Kidney epithelial cell (primary cell): ENCODE data around the gene POMZP3. TPM values are rescaled to one million over a fixed set of nuclear protein-coding genes. Genes with fewer than 3 reads are reported as not detected.
"Not testable (repeated sequence)": the region's sequence is repeated elsewhere in the genome, so short reads cannot be mapped to it uniquely, and the experiment has no call there.

ENCODE experiments used
- DNase-seq: peaks from one replicate; pipeline ENCODE4 v3.0.0-alpha.2; 2010; ENCODE audit warnings: low read depth
- H3K27me3 ChIP-seq: 2 replicates; pipeline ENCODE4 v1.6.0; 2011; ENCODE audit warnings: low read length; ENCODE audit not compliant: control insufficient read depth, insufficient read depth
- H3K36me3 ChIP-seq: 2 replicates; pipeline ENCODE4 v1.5.1; 2011; ENCODE audit warnings: low read length; ENCODE audit not compliant: control insufficient read depth, insufficient read depth
- H3K4me3 ChIP-seq: 2 replicates; pipeline ENCODE4 v1.5.1; 2011; ENCODE audit warnings: low read depth, mild to moderate bottlenecking, control low read depth, low read length
- total RNA-seq: library from RNA; depleted of rRNA; stranded (reverse); fragments of >200 nt; gene quantifications from 2 replicates; pipeline ENCODE4 v1.2.3, GENCODE V29; 2015
- TF ChIP-seq, protein P1 (sequence below): IDR thresholded peaks from 2 replicates; pipeline ENCODE4 v1.5.1; 2011; ENCODE audit warnings: mild to moderate bottlenecking, moderate library complexity, low read length, control low read depth, inconsistent platforms; ENCODE audit not compliant: insufficient read depth, poor library complexity, severe bottlenecking

The POMZP3 gene
- 0.79 and 2.2 TPM in 2 replicates for total RNA-seq

DNA sequence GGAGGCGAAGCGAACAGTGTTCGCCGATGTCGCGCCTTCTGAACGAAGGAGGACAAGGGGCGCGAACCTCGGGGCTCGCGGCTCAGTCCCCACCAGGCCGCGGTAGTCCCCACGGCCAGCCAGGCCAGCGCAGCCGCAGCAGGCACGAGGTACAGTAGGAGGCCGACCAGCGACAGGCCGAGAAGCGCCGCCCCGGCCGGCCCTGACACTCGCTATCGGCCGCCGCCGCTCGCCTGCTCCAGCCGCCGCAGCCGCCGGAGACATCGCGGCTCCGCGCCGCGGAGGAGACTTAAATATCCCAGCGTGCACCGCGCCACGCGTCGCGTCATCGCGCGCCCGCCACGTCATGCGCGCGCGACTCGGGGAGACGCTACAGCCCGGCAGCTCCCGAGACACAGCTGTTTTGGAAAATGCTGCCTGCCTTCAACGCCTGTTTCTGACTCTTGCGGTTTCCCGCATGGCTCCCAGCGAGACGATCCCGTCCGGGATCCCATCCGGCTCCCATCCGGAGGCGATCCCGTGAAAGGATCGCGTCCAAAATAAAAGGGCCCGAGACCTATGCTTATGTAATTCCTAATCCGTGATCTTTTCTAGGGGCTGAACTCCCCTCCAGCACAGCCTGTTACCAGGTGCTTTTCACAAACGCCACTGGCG lies at the start of gene POMZP3:
Gene POMZP3, minus strand, starts transcription at position 291 of the 654 bp plus-strand sequence. CDS start 1,215 bp downstream, outside the sequence.
- H3K36me3 ChIP-seq, H3K27me3 ChIP-seq, DNase-seq: not testable (repeated sequence)
- H3K4me3 ChIP-seq = peak within 1 kb of the TSS; percentile 58

DNA sequence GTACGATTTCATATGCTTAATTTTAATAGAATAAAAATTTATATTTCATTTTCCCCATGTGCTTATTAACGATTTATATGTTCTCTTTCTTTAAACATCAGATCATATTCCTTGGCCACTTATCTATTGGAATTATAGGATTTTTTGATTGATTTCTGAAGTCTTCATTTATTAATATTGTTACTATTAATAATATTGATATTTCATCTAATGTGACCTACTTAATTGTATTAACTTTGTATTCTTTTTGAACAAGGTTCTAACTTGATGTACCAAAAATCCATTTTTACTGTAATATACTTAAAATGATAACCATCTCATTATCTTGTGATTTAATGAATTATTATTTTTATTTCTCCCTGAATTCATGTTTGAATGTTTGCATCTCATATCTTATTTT lies 48.7 kb upstream of the POMZP3 start:
- H3K4me3 ChIP-seq, H3K27me3 ChIP-seq, DNase-seq, H3K36me3 ChIP-seq: not testable (repeated sequence)

DNA sequence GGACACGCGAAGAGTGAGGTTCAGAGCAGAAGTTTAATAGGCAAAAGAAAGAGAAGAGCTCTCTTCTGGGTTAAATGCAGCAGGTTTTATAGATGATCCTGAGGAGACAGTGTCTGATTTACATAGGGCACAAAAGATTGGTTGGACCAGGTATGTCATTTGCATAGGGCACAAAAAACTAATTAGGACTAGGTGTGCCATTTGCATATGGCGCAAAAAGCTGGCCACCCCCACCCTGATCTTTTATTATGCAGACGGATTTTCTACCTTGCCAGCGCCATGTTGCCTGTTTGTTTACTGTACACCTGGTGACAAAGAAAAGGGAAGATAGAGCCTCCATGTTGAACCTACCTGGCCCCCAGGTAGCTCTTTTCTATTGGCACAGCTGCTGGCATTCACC lies 46.3 kb upstream of the POMZP3 start:
- not testable (repeated sequence) for H3K4me3 ChIP-seq, H3K27me3 ChIP-seq, H3K36me3 ChIP-seq, DNase-seq

DNA sequence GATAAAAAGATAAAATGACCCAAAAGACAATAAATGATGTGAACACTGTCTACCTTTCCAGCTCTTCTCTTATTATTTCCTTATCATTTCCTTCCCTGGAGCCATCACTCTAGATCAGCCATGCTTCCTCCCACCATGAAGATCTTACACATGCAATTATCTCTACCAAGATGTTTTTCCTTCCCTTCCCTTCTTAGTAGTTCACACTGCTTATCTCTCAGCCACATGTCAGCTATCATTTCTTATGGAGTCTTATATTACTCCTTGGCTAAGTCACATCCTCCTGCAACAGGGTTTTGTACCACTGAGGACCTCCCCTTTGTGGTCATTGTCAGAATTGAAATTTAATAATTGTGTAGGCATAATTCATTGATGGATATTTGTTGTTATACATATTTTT lies 32.1 kb upstream of the POMZP3 start:
- not testable (repeated sequence) for H3K27me3 ChIP-seq, DNase-seq, H3K36me3 ChIP-seq, H3K4me3 ChIP-seq

DNA sequence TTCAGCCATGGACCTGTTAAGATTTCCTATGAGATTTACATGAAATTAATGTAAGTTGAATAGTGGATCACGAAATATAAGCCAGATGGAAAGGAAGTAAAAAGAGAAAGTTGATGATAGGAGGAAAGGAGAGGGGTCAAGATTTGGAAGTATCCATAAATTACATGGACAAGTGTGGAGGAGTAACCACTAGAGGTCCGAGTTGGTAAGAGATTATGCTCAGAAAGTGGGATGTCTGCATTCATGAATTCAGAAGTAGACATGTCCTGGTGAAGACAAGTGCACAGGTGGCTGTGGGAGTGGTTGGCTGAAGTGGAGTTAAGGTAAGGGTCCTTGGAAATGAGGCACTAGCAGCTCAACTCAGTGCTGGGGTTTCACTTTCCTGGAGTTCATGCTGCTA lies 29.3 kb upstream of the POMZP3 start:
- not testable (repeated sequence) for DNase-seq, H3K4me3 ChIP-seq, H3K36me3 ChIP-seq, H3K27me3 ChIP-seq

DNA sequence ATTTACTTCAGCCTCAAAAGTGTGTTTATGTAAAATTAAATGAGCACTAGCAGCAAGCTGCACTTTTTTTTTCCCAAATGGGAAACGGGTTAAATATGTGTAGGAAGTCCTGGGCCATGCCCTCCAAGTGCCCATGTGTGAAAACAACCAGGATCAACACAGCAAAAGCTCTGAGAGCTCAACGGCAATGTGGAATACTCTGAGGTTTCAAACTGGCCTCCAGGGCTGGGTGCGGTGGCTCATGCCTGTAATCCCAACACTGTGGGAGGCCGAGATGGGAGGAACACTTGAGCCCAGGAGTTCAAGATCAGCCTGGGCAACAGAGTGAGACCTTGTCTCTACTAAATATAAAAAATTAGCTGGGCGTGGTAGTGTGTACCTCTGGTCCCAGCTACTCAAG lies 15.5 kb upstream of the POMZP3 start:
- not testable (repeated sequence) for H3K4me3 ChIP-seq, DNase-seq, H3K27me3 ChIP-seq, H3K36me3 ChIP-seq

DNA sequence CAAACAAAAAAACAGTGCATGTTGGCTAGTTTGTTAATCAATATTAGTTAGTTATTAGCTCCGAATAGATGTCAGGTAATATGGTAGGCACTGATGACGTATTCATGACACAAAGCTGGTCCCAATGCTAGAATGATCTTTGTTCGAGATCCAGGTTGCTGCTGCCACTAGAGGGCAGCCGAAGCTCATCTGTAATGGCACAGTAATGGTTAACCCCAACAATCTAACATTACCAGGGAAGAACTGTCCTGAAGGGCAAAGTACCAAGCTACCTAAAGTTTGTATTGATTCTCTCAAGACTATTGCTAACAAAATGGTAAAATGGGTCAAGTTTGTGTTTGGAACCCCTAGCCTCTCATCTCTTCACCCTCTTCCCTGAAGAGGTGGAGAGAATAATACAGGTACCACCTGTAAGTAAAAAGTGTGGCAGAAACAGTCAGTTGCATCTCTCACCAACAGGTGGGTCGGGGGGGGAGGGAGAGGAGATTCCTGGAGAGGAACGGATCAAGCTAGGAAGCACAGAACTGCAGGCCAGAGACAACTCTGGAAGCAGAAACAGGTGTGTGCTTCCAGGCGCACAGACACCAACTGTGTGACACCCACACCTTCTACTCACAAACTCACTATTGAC lies 10.1 kb upstream of the POMZP3 start:
- TF ChIP-seq, protein P1, sequence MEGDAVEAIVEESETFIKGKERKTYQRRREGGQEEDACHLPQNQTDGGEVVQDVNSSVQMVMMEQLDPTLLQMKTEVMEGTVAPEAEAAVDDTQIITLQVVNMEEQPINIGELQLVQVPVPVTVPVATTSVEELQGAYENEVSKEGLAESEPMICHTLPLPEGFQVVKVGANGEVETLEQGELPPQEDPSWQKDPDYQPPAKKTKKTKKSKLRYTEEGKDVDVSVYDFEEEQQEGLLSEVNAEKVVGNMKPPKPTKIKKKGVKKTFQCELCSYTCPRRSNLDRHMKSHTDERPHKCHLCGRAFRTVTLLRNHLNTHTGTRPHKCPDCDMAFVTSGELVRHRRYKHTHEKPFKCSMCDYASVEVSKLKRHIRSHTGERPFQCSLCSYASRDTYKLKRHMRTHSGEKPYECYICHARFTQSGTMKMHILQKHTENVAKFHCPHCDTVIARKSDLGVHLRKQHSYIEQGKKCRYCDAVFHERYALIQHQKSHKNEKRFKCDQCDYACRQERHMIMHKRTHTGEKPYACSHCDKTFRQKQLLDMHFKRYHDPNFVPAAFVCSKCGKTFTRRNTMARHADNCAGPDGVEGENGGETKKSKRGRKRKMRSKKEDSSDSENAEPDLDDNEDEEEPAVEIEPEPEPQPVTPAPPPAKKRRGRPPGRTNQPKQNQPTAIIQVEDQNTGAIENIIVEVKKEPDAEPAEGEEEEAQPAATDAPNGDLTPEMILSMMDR = peak; percentile 27
- H3K4me3 ChIP-seq, H3K36me3 ChIP-seq, DNase-seq, H3K27me3 ChIP-seq: not testable (repeated sequence)

DNA sequence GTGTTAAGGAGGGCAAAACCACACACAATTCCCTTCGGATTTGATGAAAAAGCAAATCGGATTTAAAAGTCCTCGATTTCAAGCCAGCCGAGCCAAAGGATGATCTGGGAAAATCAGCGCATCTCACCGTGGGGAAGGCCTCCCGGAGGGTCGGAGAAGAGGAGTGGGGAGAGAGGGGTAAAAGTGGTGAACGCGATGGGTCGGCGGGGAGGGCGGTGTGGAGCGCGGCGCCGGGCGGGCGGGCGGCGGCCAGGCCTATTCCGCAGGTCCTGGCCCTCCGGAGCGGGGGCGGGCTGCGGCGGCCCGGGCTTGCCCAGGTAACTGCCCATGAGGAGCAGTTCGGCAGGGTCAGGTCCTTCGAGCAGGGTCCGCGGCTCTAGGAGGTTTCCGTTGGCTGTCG lies 498 bp downstream of the POMZP3 start:
- not testable (repeated sequence) for DNase-seq, H3K27me3 ChIP-seq
- H3K4me3 ChIP-seq = peak overlapping the region; percentile 58

DNA sequence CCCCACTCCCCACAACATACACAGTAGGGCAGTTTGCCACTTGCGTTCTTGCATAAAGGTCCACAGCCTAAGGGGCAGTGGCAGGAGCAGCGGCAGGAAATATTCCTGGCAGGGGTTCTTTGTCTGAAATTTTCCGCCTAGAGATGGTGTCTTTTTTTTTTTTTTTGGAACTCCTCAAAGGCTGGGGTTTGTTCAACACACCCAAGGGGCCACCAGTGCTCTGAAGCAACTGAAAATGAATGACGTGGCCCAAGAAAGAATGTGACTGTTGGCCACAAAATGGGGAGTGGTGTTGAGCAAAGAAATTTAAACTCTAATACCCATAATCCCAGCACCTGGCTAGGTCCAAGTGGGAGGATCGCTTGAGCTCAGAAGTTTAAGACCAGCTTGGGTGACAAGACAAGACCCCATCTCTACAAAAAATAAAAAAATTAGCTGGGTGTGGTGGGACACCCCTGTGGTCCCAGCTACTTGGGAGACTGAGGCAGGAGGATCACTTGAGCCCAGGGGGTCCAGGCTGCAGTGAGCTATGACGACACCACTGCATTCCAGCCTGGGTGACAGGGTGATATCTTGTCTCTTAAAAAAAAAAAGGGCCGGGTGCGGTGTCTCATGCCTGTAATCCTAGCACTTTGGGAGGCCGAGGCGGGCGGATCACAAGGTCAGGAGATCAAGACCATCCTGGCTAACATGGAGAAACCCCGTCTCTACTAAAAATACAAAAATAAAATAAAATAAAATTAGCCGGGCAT lies 7.5 kb downstream of the POMZP3 start:
- not testable (repeated sequence) for H3K36me3 ChIP-seq, DNase-seq, H3K4me3 ChIP-seq

More for the DNA sequence above, 498 bp downstream of the POMZP3 start:
- not testable (repeated sequence) for H3K36me3 ChIP-seq

DNA sequence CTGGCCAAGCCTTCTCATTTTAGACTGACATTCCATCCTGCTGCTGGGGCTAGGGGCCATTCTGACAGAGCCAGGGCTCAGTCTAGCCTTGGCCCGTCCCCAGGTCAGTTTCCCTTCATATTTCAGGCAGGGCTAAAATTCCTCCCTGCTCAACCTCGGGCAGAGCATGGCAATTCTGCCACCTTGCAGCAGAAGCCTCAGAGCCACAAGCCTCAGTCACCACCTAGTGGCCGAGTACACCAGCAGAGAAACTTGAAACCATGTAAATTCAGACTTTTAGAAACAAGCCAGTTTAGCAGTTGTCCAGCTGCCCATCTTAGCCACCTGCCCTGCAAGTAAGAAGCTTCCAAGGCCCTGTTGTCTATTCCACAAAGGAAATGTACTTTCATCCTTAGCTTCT lies 13.3 kb downstream of the POMZP3 start:
- not testable (repeated sequence) for H3K36me3 ChIP-seq, H3K27me3 ChIP-seq, DNase-seq, H3K4me3 ChIP-seq

More for the DNA sequence above, 7.5 kb downstream of the POMZP3 start:
- not testable (repeated sequence) for H3K27me3 ChIP-seq

DNA sequence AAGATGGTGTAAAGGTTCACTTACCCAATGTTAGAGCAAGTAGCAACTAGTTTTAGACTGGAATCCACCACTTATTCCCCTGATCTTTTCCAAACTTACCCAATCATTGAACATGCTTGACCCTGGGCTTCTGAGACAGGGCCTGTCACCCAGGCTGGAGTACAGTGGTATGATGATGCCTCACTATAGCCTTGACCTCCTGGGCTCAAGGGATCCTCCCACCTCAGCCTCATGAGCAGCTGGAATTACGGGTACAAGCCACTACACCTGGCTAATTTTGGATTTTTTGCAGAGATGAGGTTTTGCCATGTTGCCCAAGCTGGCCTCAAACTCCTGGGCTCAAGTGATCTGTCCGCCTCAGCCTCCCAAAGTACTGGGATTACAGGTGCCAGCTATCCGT lies 14.8 kb downstream of the POMZP3 start:
- not testable (repeated sequence) for H3K4me3 ChIP-seq, H3K27me3 ChIP-seq, H3K36me3 ChIP-seq, DNase-seq

DNA sequence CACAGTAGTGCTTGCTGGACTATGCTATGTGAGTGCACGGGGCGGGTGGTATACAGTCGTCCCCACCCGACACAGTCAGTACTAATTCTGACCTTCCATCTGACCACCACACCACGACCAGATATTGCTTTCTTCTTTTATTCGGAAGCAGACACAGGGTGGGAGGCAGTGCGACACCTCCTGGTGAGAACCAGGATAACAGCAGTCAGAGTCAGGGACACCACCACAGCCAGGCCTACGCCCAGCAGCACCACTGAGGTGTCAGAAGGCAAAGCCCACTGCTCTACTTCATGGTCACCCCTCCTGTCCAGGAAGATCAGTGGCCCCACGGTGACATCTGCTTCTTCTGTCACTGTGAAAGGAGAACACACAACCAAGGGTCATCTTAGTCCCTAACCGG lies 17.2 kb downstream of the POMZP3 start:
- H3K4me3 ChIP-seq, H3K27me3 ChIP-seq, DNase-seq, H3K36me3 ChIP-seq: not testable (repeated sequence)

DNA sequence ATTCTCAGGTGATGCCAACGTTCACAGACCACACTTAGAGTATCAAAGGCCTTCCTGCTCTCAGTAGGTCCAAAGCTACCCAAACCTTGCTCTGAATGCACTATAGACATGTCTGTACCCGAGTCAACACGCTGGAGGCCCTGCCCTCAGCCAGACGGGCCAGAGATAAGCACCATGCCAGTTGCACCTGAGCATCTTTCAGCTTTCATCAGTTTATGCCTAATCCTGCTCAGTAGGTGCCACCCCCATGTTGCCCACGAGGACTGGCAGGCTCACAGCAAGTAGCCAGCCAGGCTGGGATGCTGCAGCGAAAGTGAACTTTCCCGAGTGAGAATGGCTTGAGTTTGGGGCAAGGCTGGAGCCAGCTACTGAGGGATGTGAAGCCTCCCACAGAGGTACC lies 18.6 kb downstream of the POMZP3 start:
- not testable (repeated sequence) for H3K4me3 ChIP-seq, H3K27me3 ChIP-seq, H3K36me3 ChIP-seq, DNase-seq

DNA sequence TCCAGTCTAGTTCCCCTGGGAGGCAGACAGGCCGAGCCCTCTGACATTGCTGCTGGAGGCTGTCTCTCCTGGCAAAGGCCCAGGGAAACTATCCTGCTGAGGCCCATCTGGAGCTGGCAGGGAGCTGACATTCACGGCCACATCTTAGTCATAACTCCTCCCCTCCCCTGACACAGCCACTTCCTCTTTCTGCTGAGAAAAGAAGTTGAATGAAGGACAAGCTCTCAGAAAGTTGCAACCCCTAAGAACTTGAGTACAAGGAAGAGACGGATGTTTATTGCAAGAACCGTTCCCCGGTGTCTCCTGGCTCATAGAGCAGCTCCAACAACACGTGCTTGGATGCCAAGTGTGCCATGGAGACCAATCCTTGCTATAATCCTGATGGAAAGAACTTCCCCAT lies 21.1 kb downstream of the POMZP3 start:
- not testable (repeated sequence) for H3K4me3 ChIP-seq, H3K27me3 ChIP-seq, H3K36me3 ChIP-seq
- peak; percentile 68 for DNase-seq
